RWPE2 (cell line): ENCODE measurements around the gene VIM.

Experiments used
- ATAC-seq: fragments of 200-7000 bp; cut with Tn5 transposase; 3 replicates; pipeline ENCODE4 v1.9.1; 2021; ENCODE audit warnings: low read depth
- DNase-seq: peaks from one replicate; pipeline ENCODE4 v3.0.0-alpha.2; 2020; ENCODE audit warnings: low spot score
- H3K27ac ChIP-seq: fragments of 450-650 bp; 2 replicates; pipeline ENCODE4 v1.5.1; 2017; ENCODE audit warnings: mild to moderate bottlenecking; ENCODE audit not compliant: poor library complexity, severe bottlenecking
- H3K27me3 ChIP-seq: fragments of 250-450 bp; sonication (Bioruptor Pico); 2 replicates; pipeline ENCODE4 v1.5.1; 2021; ENCODE audit warnings: mild to moderate bottlenecking, moderate library complexity; ENCODE audit not compliant: insufficient read depth, poor library complexity, severe bottlenecking
- H3K36me3 ChIP-seq: fragments of 250-450 bp; sonication (Bioruptor Pico); 2 replicates; pipeline ENCODE4 v1.5.1; 2020; ENCODE audit warnings: low read depth, mild to moderate bottlenecking, moderate library complexity
- H3K4me1 ChIP-seq: fragments of 250-450 bp; sonication (Bioruptor Pico); 2 replicates; pipeline ENCODE4 v1.5.1; 2021; ENCODE audit warnings: mild to moderate bottlenecking, moderate library complexity; ENCODE audit not compliant: insufficient read depth, poor library complexity, severe bottlenecking
- H3K4me3 ChIP-seq: fragments of 250-450 bp; sonication (Bioruptor Pico); 2 replicates; pipeline ENCODE4 v1.5.1; 2021; ENCODE audit warnings: mild to moderate bottlenecking, moderate library complexity; ENCODE audit not compliant: severe bottlenecking
- H3K9me3 ChIP-seq: fragments of 250-450 bp; sonication (Bioruptor Pico); 2 replicates; pipeline ENCODE4 v1.5.1; 2021; ENCODE audit warnings: mild to moderate bottlenecking, moderate library complexity; ENCODE audit not compliant: severe bottlenecking
- CTCF ChIP-seq: fragments of 450-650 bp; IDR thresholded peaks from one replicate; pipeline ENCODE4 v1.5.1; 2017; ENCODE audit warnings: mild to moderate bottlenecking, moderate library complexity; ENCODE audit not compliant: poor library complexity, severe bottlenecking

Gene VIM

GRCh38 chr10:17240616-17241015 lies 12.6 kb downstream of the VIM start:
- no peak overlapping the region for H3K27ac ChIP-seq
- H3K36me3 ChIP-seq: peaks cover 23% of the 10 kb centered on the region
- ATAC-seq: no peak
- H3K9me3 ChIP-seq: no peaks in the 10 kb centered on the region
- no peak for DNase-seq
- H3K4me3 ChIP-seq: no peak overlapping the region
- H3K4me1 ChIP-seq: no peaks in the 10 kb centered on the region
- H3K27me3 ChIP-seq: no peaks in the 10 kb centered on the region
- no peak for TF ChIP-seq CTCF

- DNase-seq (no peak), ATAC-seq (no peak)
- TF ChIP-seq CTCF: no peak
- Histone ChIP-seq H3K36me3 (peaks cover 12% of the 10 kb centered on the region), H3K27me3 (no peaks in the 10 kb centered on the region), H3K4me1 (no peaks in the 10 kb centered on the region), H3K4me3 (no peak overlapping the region), H3K9me3 (no peaks in the 10 kb centered on the region), H3K27ac (no peak overlapping the region)
These were observed 13.7 kb downstream of the VIM start for GRCh38 chr10:17241611-17242333.

- no peak overlapping the region for H3K27ac ChIP-seq
- H3K4me3 ChIP-seq: no peak overlapping the region
- TF ChIP-seq CTCF: no peak
- H3K4me1 ChIP-seq: no peaks in the 10 kb centered on the region
- H3K27me3 ChIP-seq: no peaks in the 10 kb centered on the region
- ATAC-seq (no peak), DNase-seq (no peak)
- H3K36me3 ChIP-seq: no peaks in the 10 kb centered on the region
- H3K9me3 ChIP-seq: no peaks in the 10 kb centered on the region
These were observed 16.8 kb downstream of the VIM start for GRCh38 chr10:17244700-17245365.

GRCh38 chr10:17247210-17247609 lies 19.2 kb downstream of the VIM start:
- Histone ChIP-seq H3K9me3 (no peaks in the 10 kb centered on the region), H3K4me3 (no peak overlapping the region), H3K4me1 (no peaks in the 10 kb centered on the region), H3K27ac (no peak overlapping the region), H3K27me3 (no peaks in the 10 kb centered on the region), H3K36me3 (no peaks in the 10 kb centered on the region)
- no peak for TF ChIP-seq CTCF
- ATAC-seq: no peak
- no peak for DNase-seq

- Histone ChIP-seq H3K4me1 (no peaks in the 10 kb centered on the region), H3K27ac (no peak overlapping the region), H3K27me3 (no peaks in the 10 kb centered on the region), H3K9me3 (no peaks in the 10 kb centered on the region), H3K36me3 (no peaks in the 10 kb centered on the region), H3K4me3 (no peak overlapping the region)
- no peak for DNase-seq
- no peak for TF ChIP-seq CTCF
- ATAC-seq: no peak
These were observed 20.9 kb downstream of the VIM start for GRCh38 chr10:17248964-17249363.
